B cell (primary cell): ENCODE results near the gene VN1R5. TPM values are rescaled to one million over a fixed set of nuclear protein-coding genes. Genes with fewer than 3 reads are reported as not detected.

Experiments used
- ATAC-seq: fragments of 200-7000 bp; cut with Tn5 transposase; one replicate; pipeline ENCODE4 v1.10.0; 2021; ENCODE audit warnings: low read depth, mild to moderate bottlenecking, moderate number of reproducible peaks, moderate library complexity
- CTCF ChIA-PET: fragments of 350-600 bp; sonication (Branson Sonifier 250); formaldehyde crosslinking; loops from one replicate; lab custom pipeline; 2021; ENCODE audit warnings: antibody characterized with exemption, inconsistent platforms; lab: Charles Lee
- POLR2A ChIA-PET: fragments of 350-600 bp; sonication (Branson Sonifier 250); formaldehyde crosslinking; loops from one replicate; lab custom pipeline; 2021; ENCODE audit warnings: antibody characterized with exemption; lab: Charles Lee
- DNase-seq: peaks from one replicate; pipeline ENCODE4 v3.0.0; 2013
- H2AFZ ChIP-seq: 2 replicates; pipeline ENCODE4 v1.6.1; 2012; ENCODE audit warnings: mild to moderate bottlenecking, low read depth, low read length; ENCODE audit not compliant: insufficient read depth, poor library complexity, severe bottlenecking
- H3K27ac ChIP-seq, 2 donors: 1 replicate in 1 of 2; 2 replicates in 1 of 2; pipeline ENCODE4 v1.5.1; 2012 to 2013; ENCODE audit warnings: low read length in 2 of 2, mild to moderate bottlenecking in 2 of 2, moderate library complexity in 1 of 2
- H3K27me3 ChIP-seq, 4 experiments: fragments of 200-600 bp in 1 of 4; sonication (generic) in 1 of 4; replicated peaks in 1 of 4; 1 replicate in 2 of 4; 2 replicates in 2 of 4; pipeline versions ENCODE4 v1.6.1 to v1.7.0; 2013 to 2016; ENCODE audit warnings: low read length in 3 of 4, mild to moderate bottlenecking in 2 of 4, mixed read lengths in 1 of 4, moderate library complexity in 1 of 4; ENCODE audit not compliant: insufficient read depth in 4 of 4, control insufficient read depth in 3 of 4; ENCODE audit errors: control extremely low read depth in 1 of 4
- H3K36me3 ChIP-seq, 2 experiments: replicated peaks in 1 of 2; 1 replicate in 1 of 2; 2 replicates in 1 of 2; pipeline versions ENCODE4 v1.6.1 to v1.7.1; 2013; ENCODE audit warnings: low read length in 1 of 2; ENCODE audit not compliant: insufficient read depth in 2 of 2, control insufficient read depth in 1 of 2; ENCODE audit errors: control extremely low read depth in 1 of 2, extremely low read depth in 1 of 2
- H3K4me1 ChIP-seq, 2 donors: fragments of 200-600 bp in 1 of 2; sonication (generic) in 1 of 2; 1 replicate in 1 of 2; 2 replicates in 1 of 2; pipeline versions ENCODE4 v1.5.1 to v1.6.1; 2013 to 2017; ENCODE audit warnings: low read length in 2 of 2; ENCODE audit not compliant: control insufficient read depth in 2 of 2, insufficient read depth in 2 of 2
- H3K4me2 ChIP-seq: replicated peaks from 2 replicates; pipeline ENCODE3; 2012; ENCODE audit warnings: mild to moderate bottlenecking, low read depth, low read length; ENCODE audit not compliant: poor library complexity, severe bottlenecking
- H3K4me3 ChIP-seq, 5 experiments: fragments of 200-600 bp in 1 of 5; sonication (generic) in 1 of 5; 1 replicate in 3 of 5; 2 replicates in 2 of 5; pipeline versions ENCODE4 v1.5.1 to v1.7.0; 2011 to 2016; ENCODE audit warnings: low read length in 4 of 5, mild to moderate bottlenecking in 4 of 5, low read depth in 2 of 5, control low read depth in 1 of 5, moderate library complexity in 1 of 5; ENCODE audit not compliant: insufficient read depth in 1 of 5; ENCODE audit errors: control extremely low read depth in 1 of 5, extremely low read depth in 1 of 5
- H3K79me2 ChIP-seq: fragments of 200-600 bp; sonication (generic); one replicate; pipeline ENCODE4 v1.6.0; 2016; ENCODE audit warnings: low read length; ENCODE audit not compliant: control insufficient read depth, insufficient read depth
- H3K9ac ChIP-seq: fragments of 200-600 bp; sonication (generic); 2 replicates; pipeline ENCODE4 v1.6.1; 2017; ENCODE audit warnings: mild to moderate bottlenecking, low read length, moderate library complexity
- H3K9me3 ChIP-seq, 3 donors: one replicate each; pipeline versions ENCODE4 v1.6.1 to v1.7.1; 2013; ENCODE audit warnings: low read length in 2 of 3; ENCODE audit not compliant: control insufficient read depth in 2 of 3, insufficient read depth in 1 of 3; ENCODE audit errors: control extremely low read depth in 1 of 3
- H4K20me1 ChIP-seq: 2 replicates; pipeline ENCODE4 v1.6.0; 2012; ENCODE audit warnings: mild to moderate bottlenecking, low read length; ENCODE audit not compliant: insufficient read depth, control insufficient read depth, poor library complexity, severe bottlenecking
- H3K27ac Mint-ChIP-seq: one replicate; pipeline ENCODE4 v1.8.0; 2021; ENCODE audit warnings: mixed read lengths
- H3K27me3 Mint-ChIP-seq: one replicate; pipeline ENCODE4 v1.8.0; 2021; ENCODE audit warnings: mixed read lengths
- H3K4me1 Mint-ChIP-seq: one replicate; pipeline ENCODE4 v1.8.0; 2021; ENCODE audit warnings: mixed read lengths
- H3K4me3 Mint-ChIP-seq: one replicate; pipeline ENCODE4 v1.8.0; 2021; ENCODE audit warnings: mixed read lengths
- H3K9me3 Mint-ChIP-seq: one replicate; pipeline ENCODE4 v1.8.0; 2022; ENCODE audit warnings: mixed read lengths; ENCODE audit not compliant: insufficient read depth
- CTCF ChIP-seq: fragments of 200-600 bp; IDR thresholded peaks from one replicate; pipeline ENCODE4 v1.8.0; 2022; ENCODE audit warnings: antibody characterized with exemption, mild to moderate bottlenecking
- EZH2 ChIP-seq: IDR thresholded peaks from 2 replicates; pipeline ENCODE4 v1.6.1; 2012; ENCODE audit warnings: borderline replicate concordance, low read depth, mild to moderate bottlenecking, moderate library complexity, low read length; ENCODE audit not compliant: insufficient read depth, poor library complexity, severe bottlenecking
- WGBS: methylation state at CpG from one replicate; pipeline ENCODE4 v1.1.5; 2013; ENCODE audit warnings: missing lambda C conversion rate; ENCODE audit not compliant: insufficient coverage; 5-methylcytosine and 5-hydroxymethylcytosine counted together
- intact Hi-C: fragments of 100-400 bp; cut with micrococcal nuclease; formaldehyde crosslinking; loops from one replicate; pipeline ENCODE4 v1.10.0; 2022
- polyA plus RNA-seq: library from polyadenylated mRNA; depleted of rRNA; stranded (reverse); fragments of >200 nt; gene quantifications from 2 replicates; pipeline ENCODE4 v1.2.3, GENCODE V29; 2012
- total RNA-seq, 2 donors: library from RNA; stranded (reverse); fragments of 120-200 nt in 1 of 2; gene quantifications; 1 replicate in 1 of 2; 2 replicates in 1 of 2; pipeline versions ENCODE4 v1.2.3 to v1.2.4, GENCODE V29; 2013 to 2022

VN1R5 gene
- total and polyA plus RNA-seq, 2 donors (not counting 1 experiment from before 2014, with no cell fraction given), result not detected

DNA sequence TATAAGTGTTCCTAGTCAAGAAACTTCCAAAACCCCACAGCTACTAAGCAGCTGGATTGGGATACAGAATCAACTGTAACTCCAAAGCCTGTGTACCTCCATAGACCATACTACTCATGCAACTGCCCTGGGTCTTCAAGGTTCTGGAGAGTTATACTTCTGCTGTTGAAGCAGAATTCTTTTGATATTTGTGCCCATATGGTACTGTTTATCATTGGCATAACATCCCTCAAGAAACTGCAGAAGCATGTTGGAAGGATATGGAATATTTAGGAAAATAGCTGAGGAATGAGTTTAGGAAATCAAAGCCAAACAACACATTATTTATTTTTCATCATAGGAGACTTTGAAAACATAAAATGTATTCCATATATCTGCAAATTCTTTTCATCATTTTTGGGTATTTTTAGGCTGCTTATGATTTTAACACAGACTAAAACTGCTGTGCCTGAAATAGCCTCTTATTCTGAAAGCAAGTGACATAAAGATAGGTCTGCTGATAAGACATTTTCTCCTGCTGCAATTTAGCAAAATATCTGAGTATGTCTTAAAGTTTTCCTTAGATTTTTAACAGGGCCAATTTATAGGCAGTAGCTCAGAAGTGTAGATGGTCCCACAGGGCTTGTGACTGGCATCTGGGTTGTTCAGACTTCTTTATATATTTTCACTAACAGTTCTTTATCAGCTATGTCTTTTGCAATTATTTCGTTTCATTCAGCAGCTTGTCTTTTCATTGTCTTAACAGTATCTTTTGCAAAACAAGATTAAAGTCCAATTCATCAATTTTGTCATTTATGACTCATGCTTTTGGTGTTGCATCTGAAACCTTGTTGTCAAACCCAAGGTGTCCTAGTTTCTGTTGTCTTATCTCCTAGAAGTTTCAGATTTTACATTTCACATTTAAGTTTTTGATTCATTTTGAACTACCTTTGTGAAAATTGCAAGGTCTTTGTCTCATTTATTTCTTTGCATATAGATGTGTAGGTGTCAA lies 43.0 kb upstream of the VN1R5 start:
- no peak for DNase-seq
- H3K27me3 ChIP-seq, result peaks cover 0 to 2% (median 0%) of the 10 kb centered on the region in 4 experiments
- peaks cover 29% of the 10 kb centered on the region for H3K79me2 ChIP-seq
- H3K9me3 ChIP-seq, result no peaks in the 10 kb centered on the region
- Mint-ChIP-seq H3K27ac (peak overlapping the region; percentile 86), H3K9me3 (no peaks in the 10 kb centered on the region), H3K4me1 (peaks cover 43% of the 10 kb centered on the region), H3K27me3 (peaks cover under 1% of the 10 kb centered on the region), H3K4me3 (no peak overlapping the region)
- peaks cover 37 to 38% of the 10 kb centered on the region in 2 donors for H3K4me1 ChIP-seq
- peak overlapping the region; percentile 48 to 85 for H3K27ac ChIP-seq
- 100% methylated on average over 1 of the region's 1 CpG for WGBS
- TF ChIP-seq EZH2, result no peak
- no peak for TF ChIP-seq CTCF
- H3K36me3 ChIP-seq, result peaks cover 0 to 2% of the 10 kb centered on the region in 2 experiments
- H3K4me2 ChIP-seq, result peak overlapping the region; percentile 75
- peaks cover 18% of the 10 kb centered on the region for H4K20me1 ChIP-seq
- H2AFZ ChIP-seq, result no peak overlapping the region
- ATAC-seq, result no peak
- ChIA-PET POLR2A (no interaction called here), CTCF (no interaction called here)
- no peak overlapping the region for H3K4me3 ChIP-seq
- intact Hi-C loops, result loop anchor here (1.0 to 5.0 kb wide), 3 partner anchors 119 to 646 kb away; partner anchors contain the start of genes AHCTF1, CNST, TFB2M and ZNF496
- H3K9ac ChIP-seq, result no peak overlapping the region

GRCh38 chr1:247216261-247216660 lies 39.6 kb upstream of the VN1R5 start:
- H3K4me2 ChIP-seq, result no peak overlapping the region
- Mint-ChIP-seq H3K4me1 (peaks cover 19% of the 10 kb centered on the region), H3K27me3 (peaks cover 6% of the 10 kb centered on the region), H3K9me3 (no peaks in the 10 kb centered on the region), H3K27ac (no peak overlapping the region), H3K4me3 (no peak overlapping the region)
- ChIA-PET CTCF (no interaction called here), POLR2A (interaction anchor here (0.6 kb wide), 1 partner anchor 93 kb away, joined by 3 read pairs; no protein-coding TSS in a partner anchor)
- H3K9ac ChIP-seq, result no peak overlapping the region
- DNase-seq (no peak), ATAC-seq (no peak)
- no peak overlapping the region for H2AFZ ChIP-seq
- intact Hi-C loops, result no loop called here
- no peaks in the 10 kb centered on the region for H3K79me2 ChIP-seq
- no peaks in the 10 kb centered on the region for H3K36me3 ChIP-seq
- H3K27me3 ChIP-seq, result peaks cover 0 to 4% (median 2%) of the 10 kb centered on the region in 4 experiments
- no peaks in the 10 kb centered on the region for H3K9me3 ChIP-seq
- TF ChIP-seq CTCF, result no peak
- no peak for TF ChIP-seq EZH2
- no peaks in the 10 kb centered on the region for H4K20me1 ChIP-seq
- H3K4me3 ChIP-seq, result no peak overlapping the region
- no peak overlapping the region for H3K27ac ChIP-seq
- peaks cover 14% of the 10 kb centered on the region in 2 donors for H3K4me1 ChIP-seq
- WGBS, result 100% methylated on average over 2 of the region's 3 CpGs
